HG02840 (cell line): Measurements from ENCODE around the gene SIGLEC10.
"Not testable (repeated sequence)": the region's sequence is repeated elsewhere in the genome, so short reads cannot be mapped to it uniquely, and the experiment has no call there.

Source experiments
- ATAC-seq: cut with Tn5 transposase; IDR thresholded peaks from one replicate; pipeline ENCODE4 v1.9.1; 2021; ENCODE audit warnings: mild to moderate bottlenecking, moderate library complexity, moderate number of reproducible peaks; ENCODE audit not compliant: unreplicated experiment, low FRiP score

SIGLEC10 gene

GRCh38 chr19:51440846-51441409 is 23.5 kb upstream of the SIGLEC10 start:
- ATAC-seq: no peak

- no peak for ATAC-seq
These were observed 22.6 kb upstream of the SIGLEC10 start for GRCh38 chr19:51440052-51440451.

- ATAC-seq: no peak
These were observed 21.6 kb upstream of the SIGLEC10 start for GRCh38 chr19:51439021-51439465.

GRCh38 chr19:51434456-51434855 is 17.0 kb upstream of the SIGLEC10 start:
- ATAC-seq: no peak

- no peak for ATAC-seq
These were observed 15.6 kb upstream of the SIGLEC10 start for GRCh38 chr19:51433043-51433442.

GRCh38 chr19:51431124-51431523 is 13.7 kb upstream of the SIGLEC10 start:
- no peak for ATAC-seq

- no peak for ATAC-seq
These were observed 12.8 kb upstream of the SIGLEC10 start for GRCh38 chr19:51430221-51430620.

GRCh38 chr19:51427201-51427600 is 9.8 kb upstream of the SIGLEC10 start:
- no peak for ATAC-seq

GRCh38 chr19:51422053-51422448 is 4.6 kb upstream of the SIGLEC10 start:
- ATAC-seq: no peak

- no peak for ATAC-seq
These were observed 4.0 kb upstream of the SIGLEC10 start for GRCh38 chr19:51421229-51422052.

GRCh38 chr19:51420511-51420910 is 3.1 kb upstream of the SIGLEC10 start:
- not testable (repeated sequence) for ATAC-seq

- no peak for ATAC-seq
These were observed 1.3 kb upstream of the SIGLEC10 start for GRCh38 chr19:51418707-51419106.

- peak; percentile 40 for ATAC-seq
These were observed 342 bp upstream of the SIGLEC10 start for GRCh38 chr19:51417810-51418157.

GRCh38 chr19:51416422-51416821 is 1.0 kb downstream of the SIGLEC10 start:
- not testable (repeated sequence) for ATAC-seq

GRCh38 chr19:51415187-51415586 is 2.3 kb downstream of the SIGLEC10 start:
- ATAC-seq: no peak

GRCh38 chr19:51410950-51411748 is 6.3 kb downstream of the SIGLEC10 start:
- no peak for ATAC-seq

- ATAC-seq: no peak
These were observed 9.8 kb downstream of the SIGLEC10 start for GRCh38 chr19:51407511-51408131.

GRCh38 chr19:51402117-51402516 is 15.3 kb downstream of the SIGLEC10 start:
- no peak for ATAC-seq

- not testable (repeated sequence) for ATAC-seq
These were observed 17.5 kb downstream of the SIGLEC10 start for GRCh38 chr19:51399936-51400335.

GRCh38 chr19:51399231-51399630 is 18.2 kb downstream of the SIGLEC10 start:
- no peak for ATAC-seq
